MM.1S (cell line): ENCODE measurements around the gene SPACA7.

Source experiments
- EZH2 ChIP-seq: fragments of 300-600 bp; sonication (generic); optimal IDR thresholded peaks from 2 replicates; pipeline ENCODE3; 2017; ENCODE audit warnings: low read depth, mild to moderate bottlenecking, antibody characterized with exemption, low read length, mixed read lengths
- TF ChIP-seq, protein P1 (sequence below): fragments of 300-600 bp; sonication (generic); IDR thresholded peaks from 2 replicates; pipeline ENCODE4 v1.5.1; 2016; ENCODE audit warnings: antibody characterized with exemption, low read length, mixed read lengths

DNA sequence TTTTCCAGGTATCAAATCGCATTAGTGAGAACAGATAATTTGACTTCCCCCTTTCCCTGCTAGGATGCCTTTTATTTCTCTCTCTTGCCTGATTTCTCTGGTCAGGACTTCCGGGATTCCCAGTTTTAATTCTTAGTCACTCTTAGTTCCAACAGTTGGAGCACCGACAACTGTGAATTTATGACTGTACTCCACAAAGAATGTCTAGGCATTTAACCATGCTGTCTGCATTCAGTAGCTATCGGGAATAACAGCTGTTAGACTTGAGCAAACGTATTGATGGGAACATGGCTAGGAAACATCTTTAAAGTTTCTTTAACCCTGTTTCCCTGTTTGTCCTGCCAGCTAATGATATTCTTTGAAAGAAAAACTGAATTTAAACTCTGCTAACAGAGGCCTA is 14.1 kb upstream of the SPACA7 start:
- no peak for TF ChIP-seq EZH2
- TF ChIP-seq, protein P1, sequence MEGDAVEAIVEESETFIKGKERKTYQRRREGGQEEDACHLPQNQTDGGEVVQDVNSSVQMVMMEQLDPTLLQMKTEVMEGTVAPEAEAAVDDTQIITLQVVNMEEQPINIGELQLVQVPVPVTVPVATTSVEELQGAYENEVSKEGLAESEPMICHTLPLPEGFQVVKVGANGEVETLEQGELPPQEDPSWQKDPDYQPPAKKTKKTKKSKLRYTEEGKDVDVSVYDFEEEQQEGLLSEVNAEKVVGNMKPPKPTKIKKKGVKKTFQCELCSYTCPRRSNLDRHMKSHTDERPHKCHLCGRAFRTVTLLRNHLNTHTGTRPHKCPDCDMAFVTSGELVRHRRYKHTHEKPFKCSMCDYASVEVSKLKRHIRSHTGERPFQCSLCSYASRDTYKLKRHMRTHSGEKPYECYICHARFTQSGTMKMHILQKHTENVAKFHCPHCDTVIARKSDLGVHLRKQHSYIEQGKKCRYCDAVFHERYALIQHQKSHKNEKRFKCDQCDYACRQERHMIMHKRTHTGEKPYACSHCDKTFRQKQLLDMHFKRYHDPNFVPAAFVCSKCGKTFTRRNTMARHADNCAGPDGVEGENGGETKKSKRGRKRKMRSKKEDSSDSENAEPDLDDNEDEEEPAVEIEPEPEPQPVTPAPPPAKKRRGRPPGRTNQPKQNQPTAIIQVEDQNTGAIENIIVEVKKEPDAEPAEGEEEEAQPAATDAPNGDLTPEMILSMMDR = no peak
